GM18858 (cell line): ENCODE data around the gene SLC22A25.
"Not testable (repeated sequence)": the region's sequence is repeated elsewhere in the genome, so short reads cannot be mapped to it uniquely, and the experiment has no call there.

Source experiments
- ATAC-seq: cut with Tn5 transposase; IDR thresholded peaks from one replicate; pipeline ENCODE4 v1.9.1; 2021; ENCODE audit not compliant: unreplicated experiment

Gene SLC22A25

DNA sequence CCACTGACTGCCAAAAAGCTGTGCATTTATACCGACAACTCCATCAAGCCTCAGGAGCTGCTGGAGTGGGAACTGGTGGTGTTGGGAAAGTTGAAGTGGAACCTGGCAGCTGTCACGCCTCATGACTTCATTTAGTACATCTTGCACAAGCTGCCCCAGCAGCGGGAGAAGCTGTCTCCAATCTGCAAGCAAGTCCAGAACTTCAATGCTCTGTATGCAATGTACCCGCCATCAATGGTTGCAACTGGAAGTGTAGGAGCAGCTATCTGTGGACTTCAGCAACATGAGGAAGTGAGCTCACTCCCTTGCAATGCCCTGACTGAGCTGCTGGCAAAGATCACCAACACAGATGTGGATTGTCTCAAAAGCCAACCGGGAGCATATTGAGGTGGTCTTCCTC is at the start of gene SLC22A25:
Gene SLC22A25 (minus strand): TSS at position 67 of the 400 bp plus-strand sequence. CDS start 13,947 bp downstream, outside the sequence.
- no peak for ATAC-seq

DNA sequence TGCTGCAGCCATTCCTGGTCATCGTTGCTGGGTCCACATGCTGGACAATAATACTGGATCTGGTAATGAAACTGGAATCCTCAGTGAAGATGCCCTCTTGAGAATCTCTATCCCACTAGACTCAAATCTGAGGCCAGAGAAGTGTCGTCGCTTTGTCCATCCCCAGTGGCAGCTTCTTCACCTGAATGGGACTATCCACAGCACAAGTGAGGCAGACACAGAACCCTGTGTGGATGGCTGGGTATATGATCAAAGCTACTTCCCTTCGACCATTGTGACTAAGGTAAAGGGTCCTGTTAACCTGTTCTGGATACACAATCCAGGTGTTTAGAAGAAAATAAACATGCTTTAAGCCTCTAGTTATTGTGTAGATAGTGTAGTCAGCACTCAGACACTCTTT is 46.9 kb upstream of the SLC22A25 start:
- ATAC-seq = no peak

DNA sequence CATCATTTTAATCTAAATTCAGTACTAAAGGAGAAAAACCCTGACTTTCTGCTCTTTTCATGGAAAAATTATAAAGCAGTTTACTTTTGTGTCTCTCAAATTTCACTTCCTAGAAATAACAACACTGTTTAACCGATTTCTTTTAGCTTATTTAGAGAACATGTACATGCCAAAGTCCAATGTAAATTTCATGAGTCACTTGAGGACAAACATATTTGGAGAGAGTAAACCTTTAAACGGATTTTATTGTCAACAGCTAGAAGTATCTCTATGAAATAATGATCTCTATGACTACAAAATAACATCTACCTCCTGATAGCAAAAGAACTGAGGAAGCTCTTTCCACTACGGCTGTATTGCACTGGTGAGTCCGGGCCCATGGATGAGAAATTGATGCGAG is 46.3 kb upstream of the SLC22A25 start:
- ATAC-seq = no peak

DNA sequence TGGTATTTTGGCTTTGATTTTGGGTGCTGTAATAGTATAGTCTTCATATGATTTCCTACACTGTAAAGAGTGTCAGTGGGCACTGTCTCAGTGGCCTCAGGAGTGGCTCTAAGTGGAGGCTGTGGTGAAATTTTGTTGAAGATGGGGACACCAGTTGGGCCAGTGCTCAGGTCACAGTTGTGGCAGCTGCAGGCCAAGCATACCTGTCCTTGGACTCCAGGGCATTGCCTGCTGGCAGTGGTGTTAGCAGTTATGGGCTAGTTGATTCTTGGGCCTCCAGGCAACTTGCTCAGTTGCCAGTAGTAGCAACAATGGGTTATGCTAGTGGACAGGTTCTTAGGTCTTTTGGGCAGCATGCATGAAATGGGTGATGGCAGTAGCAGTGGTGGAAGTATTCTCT is 39.2 kb upstream of the SLC22A25 start:
- ATAC-seq = no peak

DNA sequence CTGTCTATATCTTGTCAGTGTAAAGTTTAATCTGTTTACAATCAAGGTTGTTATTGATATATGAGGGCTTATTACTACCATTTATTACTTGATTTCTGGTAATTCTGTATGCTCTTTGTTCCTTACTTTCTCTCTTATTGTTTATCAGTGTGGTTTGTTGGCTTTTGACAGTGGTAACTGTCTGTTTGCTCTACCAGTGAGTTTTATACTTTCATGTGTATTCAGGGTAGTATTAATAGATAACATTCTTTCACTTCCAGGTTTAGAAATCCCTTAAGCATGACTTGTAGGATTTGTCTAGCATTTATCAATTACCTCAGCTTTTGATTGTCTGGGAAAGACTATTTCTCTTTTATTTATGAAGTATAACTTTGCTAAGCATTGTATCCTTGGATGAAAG is 37.5 kb upstream of the SLC22A25 start:
- ATAC-seq = no peak

DNA sequence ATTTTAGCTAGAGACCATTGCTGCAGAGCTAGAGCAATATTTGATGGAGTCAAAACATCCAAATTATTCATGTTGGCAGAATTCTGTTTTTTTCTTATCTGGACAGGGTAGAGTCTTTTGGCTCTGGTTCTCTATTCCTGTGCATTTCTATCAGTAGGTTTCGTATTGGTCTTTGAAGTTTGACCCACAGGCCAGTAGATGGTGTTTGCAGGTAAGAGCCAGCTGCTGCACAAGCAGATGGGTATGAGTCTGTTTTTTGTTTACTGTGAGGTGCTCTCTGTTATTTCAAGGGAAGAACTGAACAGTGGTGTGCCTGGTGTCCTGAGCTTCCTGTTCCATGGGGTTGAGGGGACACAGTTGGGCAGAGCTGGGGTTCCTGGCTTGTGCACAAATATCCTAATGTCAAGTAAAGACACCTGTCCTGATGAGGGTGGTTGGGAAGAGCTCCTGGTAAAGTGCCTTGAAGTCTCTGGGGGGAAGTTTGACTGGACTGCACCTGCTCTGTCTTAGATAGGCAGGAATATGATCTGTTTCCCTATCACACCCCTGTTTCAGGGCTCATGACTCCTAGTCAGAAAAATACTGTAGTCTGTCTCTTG is 34.0 kb upstream of the SLC22A25 start:
- no peak for ATAC-seq

DNA sequence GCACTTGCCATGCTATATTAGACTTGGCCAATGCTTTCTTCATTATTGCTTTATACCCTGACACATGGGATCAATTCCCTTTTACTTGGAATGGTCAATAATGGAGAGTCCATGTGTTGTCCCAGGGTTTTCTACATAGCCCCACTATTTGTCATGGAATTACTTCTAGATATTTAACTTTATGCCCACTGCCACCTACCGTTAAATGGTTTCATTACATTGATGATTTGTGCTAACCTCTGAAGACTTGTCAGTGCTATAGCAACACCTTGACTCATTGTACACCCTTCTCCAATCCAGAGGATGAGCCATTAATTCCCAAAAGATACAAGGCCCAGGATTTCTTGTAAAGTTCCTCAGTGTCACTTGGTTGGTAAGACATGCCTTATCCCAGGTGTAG is 31.4 kb upstream of the SLC22A25 start:
- ATAC-seq = no peak

DNA sequence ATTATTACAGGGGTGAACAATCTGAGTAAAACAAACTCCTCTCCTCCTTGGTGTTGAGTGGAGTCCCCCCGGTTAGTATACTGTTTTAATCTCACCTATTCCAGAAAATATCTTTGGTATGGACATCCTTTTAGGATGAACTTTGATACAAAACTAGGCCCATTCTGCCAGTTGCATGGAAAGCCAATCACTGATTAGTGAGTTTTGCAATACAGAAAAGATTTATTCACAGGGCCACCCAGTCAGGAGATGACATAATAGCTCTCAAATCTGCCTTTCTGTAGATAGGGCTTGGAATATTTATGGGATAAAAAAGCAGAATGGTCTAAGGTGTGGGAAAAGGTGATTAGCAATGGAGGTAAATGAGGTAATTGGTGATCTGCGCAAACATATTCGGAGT is 30.3 kb upstream of the SLC22A25 start:
- ATAC-seq = no peak

DNA sequence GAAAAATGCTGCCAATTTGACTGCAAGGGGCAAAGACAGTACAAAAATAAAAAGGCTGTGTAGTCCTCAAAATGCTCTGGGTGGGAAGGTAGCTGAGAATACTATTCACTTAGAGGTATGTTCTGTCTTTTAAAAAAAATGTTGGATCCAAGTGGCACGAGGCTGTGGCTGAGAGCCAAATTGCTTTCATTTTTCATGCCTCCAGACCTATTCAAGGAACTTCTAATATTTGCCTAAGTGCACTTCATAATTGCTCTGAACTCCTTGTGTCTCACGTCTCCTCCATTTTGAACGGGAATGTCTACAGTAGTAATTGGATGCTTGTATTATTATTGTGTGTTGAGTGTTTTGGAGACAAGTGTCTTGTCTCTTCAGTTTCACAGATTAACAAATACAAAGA is 19.1 kb upstream of the SLC22A25 start:
- ATAC-seq = no peak

DNA sequence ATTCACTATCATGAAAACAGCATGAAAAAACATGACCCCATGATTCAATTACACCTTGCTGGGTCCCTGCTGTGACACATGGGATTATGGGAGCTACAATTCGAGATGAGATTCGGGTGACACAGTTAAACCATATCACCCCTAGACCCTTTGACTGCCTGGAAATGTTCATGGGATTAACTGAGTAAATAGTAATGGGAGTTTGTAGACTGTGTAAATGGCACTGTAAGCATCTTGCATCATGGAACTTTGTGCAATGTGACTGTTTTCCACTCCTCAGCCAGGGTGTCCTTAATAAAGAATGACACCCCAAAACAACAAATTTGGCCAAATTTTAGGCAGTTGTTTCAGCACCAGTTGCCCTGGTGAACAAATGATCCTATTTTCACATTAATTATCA is 7.9 kb upstream of the SLC22A25 start:
- ATAC-seq = no peak

DNA sequence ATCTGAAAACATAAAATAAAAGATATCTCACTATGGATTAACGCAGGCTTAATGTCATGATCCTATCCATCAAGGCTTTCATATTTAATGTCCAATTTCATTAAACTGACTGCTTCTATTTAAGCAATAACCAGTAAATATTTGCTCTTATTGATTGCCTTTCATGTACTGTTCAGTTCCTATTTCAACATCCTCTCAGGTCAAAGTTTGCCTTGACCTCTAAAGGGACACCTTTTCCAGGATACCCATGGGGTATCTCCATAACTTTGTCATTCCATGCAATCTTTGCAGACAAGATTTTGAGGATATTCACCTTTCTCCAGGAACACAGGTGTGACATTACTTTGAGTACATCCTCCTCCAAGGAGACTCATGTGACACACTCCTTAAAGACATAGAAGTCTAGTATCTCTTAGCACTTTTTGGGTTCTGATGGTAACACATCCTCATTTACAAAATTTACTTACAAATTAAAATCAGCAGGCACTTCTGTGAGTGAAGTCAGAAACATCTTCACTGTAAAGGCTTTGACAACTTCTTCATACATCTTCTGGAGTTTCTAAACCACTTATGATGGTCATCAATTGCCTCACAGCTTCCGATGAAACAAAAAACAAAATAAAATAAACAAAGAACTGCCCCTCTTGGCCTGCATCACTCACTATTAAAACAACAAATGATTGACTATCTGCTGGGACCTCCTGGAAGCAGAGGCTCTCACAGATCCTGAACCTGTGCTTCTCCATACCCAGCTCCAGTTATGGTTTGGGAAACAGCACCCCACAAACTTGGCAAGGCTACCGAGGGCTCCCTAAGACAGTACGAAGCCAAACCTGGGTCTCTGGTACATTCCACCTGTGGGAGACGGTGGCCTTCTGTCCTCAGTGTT is 7.0 kb upstream of the SLC22A25 start:
- ATAC-seq = no peak

DNA sequence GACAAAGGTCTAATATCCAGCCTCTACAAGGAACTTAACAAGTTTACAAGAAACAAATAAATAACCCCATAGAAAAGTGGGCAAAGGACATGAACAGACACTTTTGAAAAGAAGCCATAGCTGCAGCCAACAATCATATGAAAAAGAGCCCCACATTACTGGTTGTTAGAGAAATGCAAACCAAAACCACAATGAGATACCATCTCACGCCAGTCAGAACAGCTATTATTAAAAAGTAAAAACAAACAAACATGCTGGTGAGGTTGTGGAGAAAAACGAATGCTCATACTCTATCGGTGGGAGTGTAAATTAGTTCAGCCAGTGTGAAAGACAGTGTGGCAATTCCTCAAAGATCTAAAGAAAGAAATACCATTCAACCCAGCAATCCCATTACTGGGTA is 5.6 kb upstream of the SLC22A25 start:
- no peak for ATAC-seq

DNA sequence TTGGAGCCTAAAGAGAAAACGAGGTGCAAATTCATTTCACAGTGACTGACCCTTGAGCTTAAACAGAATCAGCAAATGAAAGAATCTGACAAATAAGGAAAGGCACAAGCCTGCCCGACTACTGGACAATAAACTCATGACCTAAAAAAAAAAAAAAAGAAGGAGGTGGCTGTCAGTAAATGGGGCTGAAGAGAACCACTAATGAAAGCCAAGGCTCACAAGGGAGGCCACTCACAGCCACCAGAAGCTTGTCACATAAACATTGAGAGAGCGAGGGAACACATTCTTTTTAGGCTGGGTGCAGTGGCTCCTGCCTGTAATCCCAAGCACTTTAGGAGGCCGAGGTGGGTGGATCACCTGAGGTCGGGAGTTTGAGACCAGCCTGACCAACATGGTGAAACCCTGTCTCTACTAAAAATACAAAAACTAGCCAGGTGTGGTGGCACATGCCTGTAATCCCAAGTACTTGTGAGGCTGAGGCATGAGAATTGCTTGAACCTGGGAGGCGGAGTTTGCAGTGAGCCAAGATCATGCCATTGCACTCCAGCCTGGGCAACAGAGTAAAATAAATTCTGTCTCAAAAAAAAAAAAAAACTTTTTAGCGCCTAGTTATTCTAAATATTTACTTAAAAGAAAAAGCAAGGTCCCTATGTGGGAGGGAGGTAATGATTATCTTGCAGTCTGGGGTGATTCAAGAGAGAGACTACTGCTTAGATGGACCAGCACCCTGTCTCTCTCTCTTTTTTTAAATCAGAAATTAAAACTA is 4.0 kb upstream of the SLC22A25 start:
- not testable (repeated sequence) for ATAC-seq

DNA sequence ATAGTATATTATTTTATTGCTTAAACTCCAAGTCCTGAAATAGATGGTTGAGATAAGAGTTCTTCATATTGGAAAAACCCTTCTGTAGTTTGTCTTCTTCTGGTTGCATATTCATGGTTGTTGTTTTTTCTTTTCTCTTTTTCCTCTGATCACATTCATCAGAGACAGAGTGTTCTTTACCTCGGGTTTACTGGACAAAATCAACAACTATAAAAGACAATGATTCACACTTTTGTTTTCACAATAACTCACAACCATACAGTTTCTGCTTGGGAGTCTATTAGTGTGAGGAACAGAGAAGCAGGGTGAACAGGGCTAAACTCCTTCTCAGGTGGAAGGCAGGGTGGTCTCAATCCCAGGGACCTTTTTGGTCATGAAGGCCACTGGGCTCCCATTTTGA is 2.6 kb upstream of the SLC22A25 start:
- ATAC-seq = no peak

DNA sequence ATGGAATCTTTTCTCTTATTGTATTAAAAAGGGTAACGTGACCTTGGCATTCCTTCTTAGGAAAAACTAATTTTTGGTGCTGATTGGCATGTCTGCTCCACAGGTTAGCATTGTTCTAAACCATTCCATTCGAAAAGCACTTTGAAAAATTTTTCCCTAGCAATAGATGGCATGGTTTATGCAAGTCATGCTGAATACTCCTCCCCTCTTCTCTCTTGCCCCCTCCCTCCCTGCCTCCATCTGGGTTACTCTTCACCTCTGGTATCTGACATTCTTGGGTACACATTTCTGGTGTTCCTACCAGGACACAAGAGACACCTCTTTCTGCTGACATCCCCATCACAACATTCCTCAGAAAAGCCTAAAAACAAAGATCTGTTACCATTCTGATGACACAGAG is 1.5 kb upstream of the SLC22A25 start:
- ATAC-seq = no peak

DNA sequence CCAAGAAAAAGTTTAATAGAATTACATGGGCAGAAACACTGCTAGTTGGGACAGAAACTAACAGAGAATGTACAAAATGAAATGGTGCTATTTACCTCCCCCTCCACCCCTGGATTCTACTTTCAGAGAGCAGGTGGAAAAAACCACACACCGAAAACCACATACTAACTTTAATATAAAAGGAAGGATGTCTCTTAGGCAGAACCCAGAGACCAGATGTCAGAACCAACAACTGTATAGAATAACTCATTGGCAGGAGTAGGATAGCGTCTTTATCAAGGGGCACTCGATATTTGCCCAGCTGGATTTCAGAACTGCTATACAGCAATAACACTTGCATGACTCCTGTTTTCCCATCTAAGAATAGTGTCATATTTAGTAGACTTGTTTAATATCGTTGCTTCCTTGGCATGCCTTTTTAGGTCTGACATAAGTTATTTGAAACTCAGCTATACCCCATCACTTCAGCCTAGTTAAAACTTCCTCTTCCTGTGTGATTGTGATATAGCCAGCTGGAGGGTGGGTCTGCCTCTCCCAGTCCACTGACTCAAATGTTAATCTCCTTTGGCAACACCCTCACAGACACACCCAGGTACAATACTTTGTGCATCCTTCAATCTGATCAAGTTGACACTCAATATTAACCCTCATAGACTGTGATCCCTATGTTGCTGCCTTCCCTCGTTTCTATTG is 1.2 kb downstream of the SLC22A25 start:
- no peak for ATAC-seq

DNA sequence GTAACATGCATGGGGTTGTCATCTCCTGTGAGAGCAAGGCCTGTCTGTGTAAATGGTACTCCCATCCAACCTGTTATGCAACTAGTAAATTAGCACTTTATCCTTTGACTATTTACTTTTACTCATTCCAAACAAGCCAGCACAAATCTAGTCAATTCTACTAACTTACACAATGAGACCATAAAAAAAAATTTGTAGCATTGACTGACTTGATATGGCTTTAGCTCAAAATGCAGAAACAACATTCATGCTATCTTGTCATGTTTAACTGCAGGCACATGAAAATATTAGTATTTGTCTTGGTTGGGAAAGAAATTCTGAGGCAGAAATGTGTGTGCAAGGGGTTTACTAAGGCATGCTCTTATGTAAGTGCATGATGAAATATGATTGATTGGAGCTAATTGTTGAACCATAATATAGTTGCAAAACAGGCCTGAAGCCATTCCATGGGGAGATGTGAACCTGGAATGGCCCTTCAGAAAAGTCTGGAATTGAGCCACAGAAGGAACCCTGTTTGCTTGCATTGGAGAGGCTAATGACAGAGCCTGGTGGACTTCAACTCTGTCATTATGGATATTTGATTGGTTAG is 2.5 kb downstream of the SLC22A25 start:
- ATAC-seq = no peak

DNA sequence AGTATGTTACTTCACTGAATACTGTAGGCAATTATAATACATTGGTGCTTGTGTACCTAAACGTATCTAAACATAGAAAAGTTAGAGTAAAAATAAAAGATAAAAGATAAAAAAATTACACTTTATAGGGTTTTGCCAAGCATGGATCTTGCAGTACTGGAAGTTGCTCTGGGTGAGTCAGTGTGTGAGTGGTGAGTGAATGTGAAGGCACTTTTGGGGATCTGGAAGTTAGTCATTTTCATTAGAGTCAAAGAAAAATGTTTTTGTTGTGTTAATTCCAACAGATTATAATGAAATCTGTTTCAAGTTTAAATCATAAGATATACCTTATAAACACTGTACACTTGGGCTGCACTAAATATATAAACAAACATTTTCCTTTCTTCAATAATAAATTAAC is 3.3 kb downstream of the SLC22A25 start:
- no peak for ATAC-seq

DNA sequence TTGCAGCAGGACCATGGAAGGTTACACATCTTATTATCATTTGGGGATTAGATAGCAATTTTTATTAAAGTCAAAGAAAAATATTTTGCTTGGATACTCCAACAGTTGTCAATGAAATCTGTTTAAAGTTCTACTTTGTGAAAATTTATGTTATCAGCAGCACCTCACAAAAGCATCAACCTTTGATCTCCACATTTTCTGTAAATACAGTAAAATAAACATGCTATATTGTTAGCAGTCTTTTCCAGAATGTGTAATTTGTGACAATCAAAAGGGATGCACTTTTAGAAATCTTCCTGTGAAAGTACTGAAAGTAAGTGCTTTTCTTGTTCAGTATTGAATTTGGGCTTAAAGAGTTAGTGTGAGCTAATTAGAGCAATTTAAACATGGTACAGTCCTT is 4.1 kb downstream of the SLC22A25 start:
- no peak for ATAC-seq

DNA sequence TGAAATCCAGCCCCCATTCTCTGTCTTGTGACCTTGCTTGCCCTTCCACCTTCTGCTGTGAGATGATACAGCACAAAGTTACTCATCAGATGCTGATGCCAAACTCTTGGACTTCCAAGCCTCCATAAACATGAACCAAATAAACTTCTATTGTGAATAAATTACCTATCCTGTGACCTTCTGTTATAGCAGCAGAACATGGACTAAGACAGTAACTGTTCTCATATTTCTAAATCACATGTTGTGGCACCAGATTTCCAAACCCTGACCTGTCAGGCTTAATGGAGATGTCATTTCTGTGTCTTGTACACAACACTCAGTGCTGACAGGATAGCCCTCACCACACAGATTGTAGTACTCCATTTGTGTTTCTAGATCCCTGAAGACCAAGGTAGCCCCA is 6.0 kb downstream of the SLC22A25 start:
- no peak for ATAC-seq
